Embryonic facial prominence (tissue), 1 donor: ENCODE results near the gene NFIA.
"Not testable (repeated sequence)": the region's sequence is repeated elsewhere in the genome, so short reads cannot be mapped to it uniquely, and the experiment has no call there.

Experiments used
- DNase-seq: peaks from one replicate; pipeline ENCODE4 v3.0.0-alpha.2; 2016; ENCODE audit errors: extremely low spot score

NFIA gene

GRCh38 chr1:61102041-61102440, 19.7 kb downstream of the NFIA start:
- no peak for DNase-seq

- DNase-seq: no peak
Observed at GRCh38 chr1:61102621-61103020, 20.3 kb downstream of the NFIA start.

- no peak for DNase-seq
Observed at GRCh38 chr1:61104220-61104671, 21.9 kb downstream of the NFIA start.

GRCh38 chr1:61107638-61108037, 25.3 kb downstream of the NFIA start:
- DNase-seq: no peak

- DNase-seq: no peak
Observed at GRCh38 chr1:61109158-61109557, 26.8 kb downstream of the NFIA start.

GRCh38 chr1:61109910-61110309, 27.5 kb downstream of the NFIA start:
- DNase-seq: no peak

GRCh38 chr1:61110554-61110953, 28.2 kb downstream of the NFIA start:
- no peak for DNase-seq

GRCh38 chr1:61111084-61112004, 29.0 kb downstream of the NFIA start:
- DNase-seq: no peak

- no peak for DNase-seq
Observed at GRCh38 chr1:61114178-61114870, 32.0 kb downstream of the NFIA start.

GRCh38 chr1:61115436-61115835, 33.1 kb downstream of the NFIA start:
- DNase-seq: no peak

- DNase-seq: no peak
Observed at GRCh38 chr1:61116421-61116820, 34.1 kb downstream of the NFIA start.

- no peak for DNase-seq
Observed at GRCh38 chr1:61117283-61117682, 34.9 kb downstream of the NFIA start.

GRCh38 chr1:61119085-61119484, 36.7 kb downstream of the NFIA start:
- no peak for DNase-seq

- no peak for DNase-seq
Observed at GRCh38 chr1:61120246-61120840, 38.0 kb downstream of the NFIA start.

GRCh38 chr1:61120998-61121397, 38.6 kb downstream of the NFIA start:
- DNase-seq: no peak

- DNase-seq: no peak
Observed at GRCh38 chr1:61121631-61122030, 39.3 kb downstream of the NFIA start.

- DNase-seq: no peak
Observed at GRCh38 chr1:61122389-61122788, 40.0 kb downstream of the NFIA start.

GRCh38 chr1:61123326-61123725, 41.0 kb downstream of the NFIA start:
- no peak for DNase-seq

- no peak for DNase-seq
Observed at GRCh38 chr1:61124078-61124477, 41.7 kb downstream of the NFIA start.

- DNase-seq: no peak
Observed at GRCh38 chr1:61124696-61125095, 42.3 kb downstream of the NFIA start.

GRCh38 chr1:61125263-61125662, 42.9 kb downstream of the NFIA start:
- DNase-seq: no peak

GRCh38 chr1:61125895-61126294, 43.5 kb downstream of the NFIA start:
- DNase-seq: no peak

GRCh38 chr1:61126843-61127242, 44.5 kb downstream of the NFIA start:
- DNase-seq: not testable (repeated sequence)
